ENCODE data around the gene HJURP.

Gene HJURP

DNA sequence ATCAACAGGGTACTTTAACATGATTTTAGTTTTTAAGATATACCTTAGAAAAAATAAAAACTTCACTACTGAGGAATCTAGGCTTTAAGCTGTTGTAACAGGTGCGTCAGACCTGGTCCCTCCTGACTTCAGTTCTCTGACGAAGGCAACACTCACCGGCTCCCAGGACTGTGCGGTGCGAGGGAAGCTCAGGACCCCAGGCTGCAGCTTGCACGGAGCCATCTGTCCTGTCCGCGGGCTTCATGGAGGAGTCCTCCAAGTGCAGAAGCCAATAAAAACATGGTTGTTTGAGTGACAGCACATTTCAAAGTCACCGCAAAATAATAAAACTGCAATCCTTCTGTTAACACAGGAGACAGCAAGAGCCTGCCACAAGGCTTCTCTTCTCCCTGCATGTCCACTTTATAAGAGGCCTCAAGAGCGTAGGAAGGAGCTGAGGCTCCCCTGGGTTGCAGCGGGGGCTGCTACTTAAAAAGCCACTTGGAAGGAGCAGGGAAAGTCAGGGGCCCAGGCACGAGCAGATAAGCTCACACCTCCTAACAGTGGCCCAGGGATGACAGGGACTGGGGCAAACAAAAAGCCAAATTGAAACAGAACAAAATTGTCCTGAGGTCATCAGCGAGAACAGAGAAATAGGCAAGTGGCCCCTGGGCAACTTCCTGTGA is 4.6 kb downstream of the HJURP start:
- no peak for DNase-seq (ENCODE audit: low read depth in 2 of 2)

- no peak for DNase-seq (ENCODE audit: low read depth in 2 of 2)
Observed at GRCh38 chr2:233848276-233848675, 6.1 kb downstream of the HJURP start.

DNA sequence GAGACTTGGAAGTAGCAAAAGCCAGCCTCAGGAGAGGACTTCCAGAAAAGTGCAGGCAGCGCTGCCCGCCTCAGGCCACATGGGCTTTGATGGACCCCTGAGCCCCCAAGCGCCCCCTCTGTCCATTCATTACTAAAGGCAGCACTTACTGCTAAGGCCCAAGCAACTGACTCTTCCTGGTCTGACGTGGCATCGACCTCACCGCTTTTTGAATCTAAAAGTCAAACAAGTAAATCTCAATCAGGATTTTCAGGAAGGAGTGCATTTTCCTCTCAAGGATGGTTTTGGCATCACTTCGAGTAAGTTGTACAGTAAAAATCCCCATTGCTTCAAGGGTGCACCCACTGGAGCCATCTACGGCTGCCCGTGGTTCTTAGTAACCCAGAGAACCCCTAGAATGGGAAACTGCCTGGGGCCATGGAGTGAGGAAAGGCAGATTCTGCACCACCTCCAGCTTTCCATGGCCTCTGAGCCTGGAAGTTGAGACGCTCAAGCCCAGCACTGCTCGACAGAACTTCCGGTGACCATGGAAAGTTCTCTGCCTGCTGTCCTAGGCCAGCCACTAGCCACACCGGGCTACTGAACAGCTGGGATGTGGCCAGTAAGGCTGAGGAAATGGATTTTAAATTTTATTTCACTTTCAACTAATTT is 7.0 kb downstream of the HJURP start:
- DNase-seq (ENCODE audit: low read depth in 2 of 2), result no peak

DNA sequence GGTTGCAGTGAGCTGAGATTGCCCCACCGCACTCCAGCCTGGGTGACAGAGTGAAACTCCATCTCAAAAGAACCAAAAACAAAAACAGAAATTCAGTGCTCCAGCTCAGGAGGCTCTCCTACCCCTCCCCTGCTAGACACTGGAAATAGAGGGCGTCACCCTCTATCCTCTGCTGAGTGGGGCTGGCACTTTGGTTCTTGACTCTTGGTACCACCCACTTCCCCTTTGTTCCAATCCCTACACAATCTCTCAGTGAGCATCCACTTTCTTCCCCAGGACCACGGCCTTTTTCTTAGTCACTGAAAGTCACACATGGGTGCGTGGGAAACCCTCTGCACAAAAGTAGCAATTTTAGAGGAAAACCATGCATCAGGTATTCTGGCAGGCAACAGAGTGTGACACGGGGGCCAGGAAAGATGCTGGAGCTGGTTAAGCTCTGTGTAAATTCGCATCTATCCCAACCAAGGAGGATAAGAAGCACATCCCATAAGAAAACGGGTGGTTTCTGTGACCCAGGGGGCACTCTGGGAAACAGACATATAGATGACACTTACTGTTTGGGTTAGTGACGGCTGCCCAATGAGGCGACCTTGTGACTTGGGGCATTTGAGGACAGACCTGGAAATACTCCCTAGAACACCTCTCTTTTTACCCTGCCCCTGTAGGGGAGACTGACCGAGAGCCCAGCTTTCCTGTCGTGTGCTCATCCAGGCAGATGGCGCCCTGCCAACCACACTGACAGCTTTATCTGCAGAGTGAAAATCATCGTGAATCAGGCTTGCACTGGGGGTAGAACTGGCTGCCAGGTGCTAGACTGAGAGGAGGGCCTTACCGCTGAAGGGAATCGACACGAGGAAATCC is 7.7 kb downstream of the HJURP start:
- no peak for DNase-seq (ENCODE audit: low read depth in 2 of 2)

DNA sequence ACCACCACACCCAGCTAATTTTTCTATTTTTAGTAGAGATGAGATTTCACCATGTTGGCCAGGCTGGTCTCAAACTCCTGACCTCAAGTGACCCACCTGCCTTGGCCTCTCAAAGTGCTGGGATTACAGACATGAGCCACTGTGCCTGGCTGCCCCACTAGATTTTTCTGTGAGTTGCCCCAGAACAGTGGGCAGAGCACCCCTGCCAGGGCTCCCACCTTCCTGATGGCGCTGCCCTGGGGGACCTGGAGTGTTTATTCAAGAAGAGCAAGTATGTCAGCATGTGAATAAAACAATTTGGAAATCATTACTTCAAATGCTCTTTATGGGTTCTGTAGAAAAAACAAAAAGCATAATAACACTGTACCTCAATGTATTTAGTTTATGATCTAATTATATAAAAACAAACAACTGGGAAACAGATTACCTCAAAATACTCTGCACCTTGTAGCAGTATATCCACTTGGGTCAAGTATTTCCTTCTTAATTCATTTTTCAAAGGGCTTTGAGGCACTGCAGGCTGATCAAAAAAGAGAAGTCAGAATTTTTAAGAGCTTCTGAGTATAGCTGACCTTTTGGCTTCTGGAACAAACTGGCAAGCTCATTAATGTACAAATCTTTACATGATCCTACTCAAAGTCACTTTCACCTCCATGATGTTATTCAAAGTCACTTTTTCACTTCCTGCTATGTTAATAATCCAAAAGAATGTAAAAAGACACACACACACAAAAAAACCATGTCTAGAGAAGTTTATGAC is 8.9 kb downstream of the HJURP start:
- DNase-seq (ENCODE audit: low read depth in 2 of 2), result no peak

DNA sequence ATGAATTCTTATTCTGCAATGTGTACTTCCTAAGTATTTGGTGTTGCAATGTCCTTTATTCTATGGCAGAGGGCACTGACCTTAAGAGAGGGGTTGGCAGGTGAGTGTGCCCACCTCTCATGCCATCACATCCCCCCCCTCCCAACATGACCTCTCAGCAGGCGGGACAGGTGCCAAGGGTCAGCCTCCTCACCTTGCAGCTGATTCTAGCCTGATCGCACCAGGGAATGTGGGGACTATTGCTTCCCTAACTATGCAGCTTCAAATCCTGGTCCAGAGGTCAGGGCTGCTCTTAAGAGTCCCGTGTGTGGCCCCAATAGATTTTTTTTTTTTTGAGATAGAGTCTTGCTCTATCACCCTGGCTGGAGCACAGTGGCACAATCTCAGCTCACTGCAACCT is 9.5 kb downstream of the HJURP start:
- no peak for DNase-seq (ENCODE audit: low read depth in 2 of 2)

GRCh38 chr2:233844064-233844807 is 10.1 kb downstream of the HJURP start:
- no peak for DNase-seq (ENCODE audit: low read depth in 2 of 2)

DNA sequence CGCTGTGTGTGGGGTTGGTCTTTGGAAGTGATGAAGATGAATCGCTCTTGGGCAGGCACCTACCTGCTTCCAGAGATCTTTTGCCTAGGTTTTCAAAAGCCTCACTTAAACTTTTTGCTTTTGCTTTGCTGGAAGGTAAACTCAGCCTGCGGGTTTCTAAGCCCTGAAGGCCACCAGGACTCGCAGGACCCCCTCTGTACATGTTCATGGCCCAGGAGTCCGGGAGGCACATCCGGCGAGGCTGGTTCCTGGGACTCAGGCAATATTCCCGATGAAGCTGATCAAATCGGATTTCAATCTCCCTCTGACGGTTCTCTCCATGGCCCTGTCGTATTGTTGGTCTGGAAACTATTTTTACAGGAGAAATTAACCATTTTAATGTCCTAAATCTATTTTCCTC is 13.2 kb downstream of the HJURP start:
- DNase-seq (ENCODE audit: low read depth in 2 of 2), result no peak

DNA sequence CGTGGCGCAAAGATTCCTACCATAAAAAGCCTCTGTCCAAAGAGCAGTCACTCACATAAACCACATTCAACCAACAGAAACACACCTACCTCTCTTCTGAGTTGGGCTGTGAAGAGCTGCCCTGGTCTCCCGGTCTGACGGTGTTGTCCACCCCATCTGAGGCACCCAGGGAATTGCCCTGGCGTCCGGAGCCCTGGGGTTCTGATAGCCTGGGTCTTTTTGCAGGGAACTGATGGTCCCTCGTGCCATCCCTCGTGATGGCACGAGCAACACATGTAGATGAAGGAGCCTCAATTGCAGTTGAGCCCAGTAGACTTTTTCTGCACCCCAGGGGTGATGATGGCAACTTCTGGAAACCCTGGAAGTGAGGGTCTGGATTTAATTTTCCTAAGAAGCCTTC is 13.8 kb downstream of the HJURP start:
- DNase-seq (ENCODE audit: low read depth in 2 of 2), result no peak

DNA sequence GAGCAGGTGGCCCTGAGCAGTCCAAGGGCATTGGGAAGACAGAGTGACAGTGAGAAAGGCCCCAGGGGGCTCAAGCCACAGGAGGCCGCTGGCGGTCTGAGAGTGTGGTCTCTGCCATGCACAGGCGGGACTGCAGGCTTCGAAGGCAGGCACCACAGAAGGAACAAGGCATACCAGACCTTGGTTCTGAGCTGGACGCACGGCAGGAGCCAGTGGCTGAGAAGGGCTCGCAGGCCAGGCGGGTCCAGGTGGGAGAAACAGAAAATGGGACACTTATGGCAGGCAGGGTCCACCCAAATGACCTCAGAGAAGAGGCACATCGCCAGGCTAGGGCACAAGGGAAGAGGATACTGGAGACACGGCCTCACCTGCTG is 14.9 kb downstream of the HJURP start:
- no peak for DNase-seq (ENCODE audit: low read depth in 2 of 2)

DNA sequence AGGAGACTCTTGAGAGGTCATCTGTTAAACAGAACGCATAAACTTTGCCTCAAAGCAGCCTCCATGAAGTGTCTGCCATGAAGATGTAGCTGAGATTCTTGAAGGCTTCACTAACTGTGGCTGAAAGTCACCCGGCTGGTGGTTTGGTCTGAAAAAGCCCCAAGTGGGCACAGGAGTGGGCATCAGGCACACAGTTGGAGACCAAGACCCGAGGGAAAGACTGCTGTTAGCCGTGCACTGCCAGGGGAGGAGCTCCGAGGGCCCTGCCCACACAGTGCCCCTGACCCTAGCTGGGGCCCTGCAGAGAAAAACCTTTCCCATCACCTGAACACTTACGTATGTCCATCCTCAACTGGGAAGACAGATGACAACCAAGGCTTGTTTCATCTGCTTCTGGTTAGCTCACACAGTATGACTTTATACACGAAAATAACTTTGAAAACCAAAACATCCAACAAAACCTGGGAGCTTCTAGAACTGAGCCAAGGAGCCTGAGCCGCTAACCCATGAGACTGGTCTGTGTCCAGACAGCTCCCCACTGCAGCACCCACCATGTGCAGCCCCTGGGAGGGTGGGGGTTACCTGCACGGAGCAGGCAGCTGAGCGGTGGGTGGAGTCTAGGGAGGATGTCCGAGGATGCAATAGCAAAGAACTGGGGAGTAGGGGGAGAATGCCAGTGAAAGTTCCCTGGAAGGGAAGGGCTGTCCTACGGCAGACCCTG is 15.4 kb downstream of the HJURP start:
- no peak for DNase-seq (ENCODE audit: low read depth in 2 of 2)

GRCh38 chr2:233838251-233838650 is 16.1 kb downstream of the HJURP start:
- no peak for DNase-seq (ENCODE audit: low read depth in 2 of 2)

GRCh38 chr2:233837694-233838229 is 16.6 kb downstream of the HJURP start:
- no peak for DNase-seq (ENCODE audit: low read depth in 2 of 2)

DNA sequence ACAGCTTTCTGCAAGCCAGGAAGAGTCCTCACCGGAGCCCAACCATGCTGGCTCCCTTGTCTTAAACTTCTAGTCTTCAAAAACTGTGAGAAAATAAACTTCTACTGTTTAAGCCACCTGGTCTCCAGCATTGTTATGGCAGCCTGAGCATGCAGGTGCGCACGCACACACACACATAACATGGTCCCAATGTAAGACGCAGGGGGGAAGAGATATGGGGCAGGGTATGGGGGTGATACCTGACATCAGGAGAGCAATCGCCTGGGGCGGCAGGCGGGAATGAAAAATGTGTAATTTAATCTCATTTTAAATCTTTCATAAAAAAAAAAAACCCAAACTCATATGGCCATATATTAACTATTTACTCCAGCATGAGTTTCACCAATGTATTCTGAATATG is 18.0 kb downstream of the HJURP start:
- DNase-seq (ENCODE audit: low read depth in 2 of 2), result no peak

GRCh38 chr2:233835230-233836186 is 18.8 kb downstream of the HJURP start:
- no peak for DNase-seq (ENCODE audit: low read depth in 2 of 2)

DNA sequence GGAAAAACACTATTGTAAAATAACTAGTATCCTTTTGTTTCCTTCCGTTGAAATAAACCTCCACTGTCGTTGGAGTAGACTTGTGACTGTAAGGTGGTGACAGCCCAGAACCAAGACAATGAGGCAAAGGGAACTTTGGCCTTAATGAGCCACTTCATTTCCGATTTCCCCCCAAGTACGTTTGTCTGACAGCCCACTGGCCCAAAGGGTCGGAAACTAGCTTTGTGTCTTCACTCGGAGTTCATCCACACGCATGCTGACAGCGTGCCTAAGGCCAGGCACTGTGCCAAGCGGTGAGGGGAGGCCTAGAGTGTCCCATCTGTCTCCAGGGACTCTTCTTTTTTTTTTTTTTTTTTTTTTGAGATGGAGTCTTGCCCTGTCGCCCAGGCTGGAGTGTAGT is 21.0 kb downstream of the HJURP start:
- DNase-seq (ENCODE audit: low read depth in 2 of 2), result no peak

DNA sequence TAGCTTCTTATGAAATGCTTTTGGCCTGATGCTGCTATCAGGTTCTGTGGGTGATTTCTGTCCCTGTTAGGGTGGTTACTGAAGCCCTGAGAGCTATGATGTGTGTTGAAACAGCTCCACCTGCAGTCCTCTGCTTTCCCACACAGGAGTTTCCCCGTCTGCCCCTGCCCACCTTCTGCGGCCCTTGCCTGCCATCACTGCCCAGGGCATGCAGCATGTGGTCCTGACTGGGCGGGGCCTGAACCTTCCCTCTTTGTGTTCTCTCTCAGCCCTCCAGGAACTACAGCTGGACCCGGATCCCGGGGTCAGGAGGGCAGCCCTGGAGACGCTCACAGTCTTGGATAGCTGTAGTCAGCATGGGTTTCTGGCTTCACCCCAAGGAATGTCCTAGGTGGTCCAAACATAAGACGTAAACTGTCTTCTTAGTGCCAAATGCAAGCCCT is 21.4 kb downstream of the HJURP start:
- no peak for DNase-seq (ENCODE audit: low read depth in 2 of 2)

DNA sequence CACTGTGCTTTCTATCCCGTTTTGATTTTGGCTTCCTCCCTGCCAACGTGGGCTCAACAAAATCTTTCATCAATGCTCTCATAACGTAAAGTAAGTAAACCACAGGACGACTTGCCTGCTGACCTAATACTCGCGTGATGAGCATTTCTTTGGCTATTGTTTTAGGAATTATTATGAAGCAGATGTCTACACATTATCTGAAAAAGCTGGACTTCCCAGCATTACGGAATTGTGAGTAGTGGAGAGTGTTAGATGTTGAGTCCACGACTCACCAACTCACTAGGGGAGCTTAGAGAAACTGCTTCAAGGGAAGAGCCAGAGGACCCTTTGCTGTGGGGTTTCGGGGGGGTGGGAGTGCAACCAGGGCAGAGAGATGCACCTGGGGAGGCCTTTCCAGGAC is 21.9 kb downstream of the HJURP start:
- DNase-seq (ENCODE audit: low read depth in 2 of 2), result no peak

DNA sequence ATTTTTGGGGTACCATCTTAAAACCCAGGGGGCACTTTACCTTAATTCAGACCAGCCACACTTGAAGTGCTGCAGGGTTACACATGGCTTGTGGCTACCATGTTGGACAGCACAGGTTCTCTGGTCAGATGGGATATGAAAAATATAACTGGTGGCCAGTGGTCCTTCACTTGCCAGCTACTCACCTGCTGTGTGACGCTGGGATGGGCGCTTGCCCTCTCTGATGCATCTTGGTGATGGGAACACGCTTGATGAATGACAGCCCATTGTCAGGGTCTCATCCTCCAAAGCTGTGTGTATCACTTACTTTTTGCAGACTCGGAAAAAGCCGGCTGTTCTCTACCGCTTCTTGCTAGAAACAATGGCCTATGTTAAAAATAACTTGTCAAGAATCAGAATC is 22.5 kb downstream of the HJURP start:
- DNase-seq (ENCODE audit: low read depth in 2 of 2), result no peak
